ENCODE results near the gene NPPA.

DNA sequence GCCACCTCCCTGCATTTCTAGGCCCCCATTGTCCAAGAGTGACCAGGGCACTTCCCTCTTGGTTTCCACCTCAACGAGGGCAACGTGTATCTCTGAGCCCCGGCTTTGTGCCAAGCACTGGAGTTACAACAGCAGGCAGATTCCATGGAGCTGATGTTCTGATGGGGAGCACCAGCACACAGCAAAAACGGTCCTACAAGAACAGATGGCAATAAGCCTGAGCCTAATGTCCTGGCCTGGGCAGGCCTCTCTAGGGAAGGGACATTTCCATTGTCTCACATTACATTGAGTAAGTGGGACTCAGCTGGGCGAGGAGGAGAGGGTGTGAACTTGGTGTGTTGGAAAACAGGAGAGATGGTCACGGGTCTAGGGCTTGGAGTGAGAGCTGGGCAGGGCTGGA, 38.3 kb upstream of the NPPA start:
- TF ChIP-seq, protein P1, sequence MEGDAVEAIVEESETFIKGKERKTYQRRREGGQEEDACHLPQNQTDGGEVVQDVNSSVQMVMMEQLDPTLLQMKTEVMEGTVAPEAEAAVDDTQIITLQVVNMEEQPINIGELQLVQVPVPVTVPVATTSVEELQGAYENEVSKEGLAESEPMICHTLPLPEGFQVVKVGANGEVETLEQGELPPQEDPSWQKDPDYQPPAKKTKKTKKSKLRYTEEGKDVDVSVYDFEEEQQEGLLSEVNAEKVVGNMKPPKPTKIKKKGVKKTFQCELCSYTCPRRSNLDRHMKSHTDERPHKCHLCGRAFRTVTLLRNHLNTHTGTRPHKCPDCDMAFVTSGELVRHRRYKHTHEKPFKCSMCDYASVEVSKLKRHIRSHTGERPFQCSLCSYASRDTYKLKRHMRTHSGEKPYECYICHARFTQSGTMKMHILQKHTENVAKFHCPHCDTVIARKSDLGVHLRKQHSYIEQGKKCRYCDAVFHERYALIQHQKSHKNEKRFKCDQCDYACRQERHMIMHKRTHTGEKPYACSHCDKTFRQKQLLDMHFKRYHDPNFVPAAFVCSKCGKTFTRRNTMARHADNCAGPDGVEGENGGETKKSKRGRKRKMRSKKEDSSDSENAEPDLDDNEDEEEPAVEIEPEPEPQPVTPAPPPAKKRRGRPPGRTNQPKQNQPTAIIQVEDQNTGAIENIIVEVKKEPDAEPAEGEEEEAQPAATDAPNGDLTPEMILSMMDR (conservative IDR thresholded peaks at IDR 0.05), result no peak
- no peak for TF ChIP-seq EZH2 (IDR thresholded peaks at IDR 0.05; ENCODE audit: low read depth)
